Fibroblast of skin of right quadriceps (primary cell): ENCODE measurements around the gene ZNFX1.
"Not testable (repeated sequence)": the region's sequence is repeated elsewhere in the genome, so short reads cannot be mapped to it uniquely, and the experiment has no call there.

Experiments
- DNase-seq: peaks from one replicate; pipeline ENCODE4 v3.0.0-alpha.2; 2013

ZNFX1 gene

DNA sequence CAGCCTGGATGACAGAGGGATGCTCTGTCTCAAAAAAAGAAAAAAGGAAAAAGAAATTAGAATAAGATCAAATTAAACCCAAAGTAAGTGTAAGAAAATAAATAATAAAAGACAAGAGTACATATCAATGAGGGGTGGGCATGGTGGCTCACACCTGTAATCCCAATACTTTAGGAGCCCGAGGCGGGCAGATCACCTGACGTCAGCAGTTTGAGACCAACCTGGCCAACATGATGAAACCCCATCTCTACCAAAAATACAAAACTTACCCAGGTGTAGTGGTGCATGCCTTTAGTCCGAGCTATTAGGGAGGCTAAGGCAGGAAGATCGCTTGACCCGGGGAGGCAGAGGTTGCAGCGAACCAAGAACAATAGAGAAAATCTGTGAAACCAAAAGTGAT lies 74.8 kb downstream of the ZNFX1 start:
- no peak for DNase-seq

- no peak for DNase-seq
These were observed 78.0 kb downstream of the ZNFX1 start for GRCh38 chr20:49199729-49200293.

GRCh38 chr20:49192944-49193518 lies 84.8 kb downstream of the ZNFX1 start:
- DNase-seq, result not testable (repeated sequence)
